Vagina (tissue), 2 donors: ENCODE measurements around the gene HHATL. TPM values are rescaled to one million over a fixed set of nuclear protein-coding genes. Genes with fewer than 3 reads are reported as not detected.
A peak's percentile ranks its signal among the peaks of the same experiment; 100 is the strongest.

Source experiments
- DNase-seq, 2 donors: peaks; one replicate each; pipeline ENCODE4 v3.0.0-alpha.2; 2017; ENCODE audit errors: extremely low spot score in 2 of 2
- H3K27ac ChIP-seq: fragments of 200-600 bp; sonication (generic); one replicate; pipeline ENCODE4 v1.5.1; 2019
- H3K27me3 ChIP-seq: fragments of 200-600 bp; sonication (generic); one replicate; pipeline ENCODE4 v1.5.1; 2019
- H3K36me3 ChIP-seq, 2 donors: fragments of 200-600 bp; sonication (generic); one replicate each; pipeline ENCODE4 v1.5.1; 2017 to 2019
- H3K4me1 ChIP-seq: fragments of 200-600 bp; sonication (generic); one replicate; pipeline ENCODE4 v1.5.1; 2019
- H3K4me3 ChIP-seq, 2 donors: fragments of 200-600 bp; sonication (generic); 1 replicate in 1 of 2; 2 replicates in 1 of 2; pipeline ENCODE4 v1.5.1; 2016 to 2019
- H3K9me3 ChIP-seq: fragments of 200-600 bp; sonication (generic); one replicate; pipeline ENCODE4 v1.5.1; 2019
- CTCF ChIP-seq, 3 experiments: fragments of 450-650 bp in 2 of 3; fragments of 200-600 bp in 1 of 3; sonication (generic) in 1 of 3; IDR thresholded peaks; one replicate each; pipeline ENCODE4 v1.5.1; 2017 to 2019; ENCODE audit warnings: antibody characterized with exemption in 3 of 3, mild to moderate bottlenecking in 2 of 3, moderate library complexity in 2 of 3
- POLR2A ChIP-seq, 2 donors: fragments of 450-650 bp; IDR thresholded peaks; one replicate each; pipeline ENCODE4 v1.6.1; 2017; ENCODE audit warnings: antibody characterized with exemption in 2 of 2, mild to moderate bottlenecking in 2 of 2, moderate library complexity in 2 of 2
- POLR2AphosphoS5 ChIP-seq, 2 donors: sonication (generic); formaldehyde crosslinking; IDR thresholded peaks; one replicate each; pipeline ENCODE4 v1.9.0; 2017; ENCODE audit warnings: antibody characterized with exemption in 2 of 2, mild to moderate bottlenecking in 2 of 2, low read depth in 1 of 2; ENCODE audit not compliant: insufficient read depth in 1 of 2
- intact Hi-C: fragments of 100-400 bp; cut with DNase I; formaldehyde crosslinking; loops from one replicate; pipeline ENCODE4 v1.15.1; 2023
- total RNA-seq: library from RNA; depleted of rRNA; stranded (reverse); fragments of >200 nt; gene quantifications from one replicate; pipeline ENCODE4 v1.2.3, GENCODE V29; 2016

HHATL gene
- total RNA-seq, 1 donor from 2014 or later: not detected

GRCh38 chr3:42749025-42749752 lies 46.6 kb upstream of the HHATL start:
- Histone ChIP-seq H3K27me3 (no peaks in the 10 kb centered on the region), H3K4me1 (peaks cover 29% of the 10 kb centered on the region), H3K9me3 (no peaks in the 10 kb centered on the region), H3K27ac (peak overlapping the region; percentile 28), H3K36me3 (no peaks in the 10 kb centered on the region), H3K4me3 (no peak overlapping the region)
- peak in 1 of 2 donors; percentile 46 for DNase-seq
- TF ChIP-seq CTCF (IDR thresholded peaks at IDR 0.05): no peak
- TF ChIP-seq POLR2AphosphoS5 (IDR thresholded peaks at IDR 0.05; ENCODE audit: insufficient read depth in 1 of 2, low read depth in 1 of 2): no peak
- TF ChIP-seq POLR2A (IDR thresholded peaks at IDR 0.05): no peak
- intact Hi-C loops: no loop called here

- H3K4me1 ChIP-seq: peaks cover 29% of the 10 kb centered on the region
- intact Hi-C loops: no loop called here
- peak; percentile 58 to 85 for DNase-seq
- no peak for TF ChIP-seq POLR2AphosphoS5 (IDR thresholded peaks at IDR 0.05; ENCODE audit: insufficient read depth in 1 of 2, low read depth in 1 of 2)
- no peak for TF ChIP-seq CTCF (IDR thresholded peaks at IDR 0.05)
- TF ChIP-seq POLR2A (IDR thresholded peaks at IDR 0.05): no peak
- H3K9me3 ChIP-seq: no peaks in the 10 kb centered on the region
- no peak overlapping the region for H3K4me3 ChIP-seq
- peak overlapping the region; percentile 85 for H3K27ac ChIP-seq
- no peaks in the 10 kb centered on the region for H3K27me3 ChIP-seq
- no peaks in the 10 kb centered on the region for H3K36me3 ChIP-seq
Observed at GRCh38 chr3:42747581-42747980, 45.0 kb upstream of the HHATL start.

DNA sequence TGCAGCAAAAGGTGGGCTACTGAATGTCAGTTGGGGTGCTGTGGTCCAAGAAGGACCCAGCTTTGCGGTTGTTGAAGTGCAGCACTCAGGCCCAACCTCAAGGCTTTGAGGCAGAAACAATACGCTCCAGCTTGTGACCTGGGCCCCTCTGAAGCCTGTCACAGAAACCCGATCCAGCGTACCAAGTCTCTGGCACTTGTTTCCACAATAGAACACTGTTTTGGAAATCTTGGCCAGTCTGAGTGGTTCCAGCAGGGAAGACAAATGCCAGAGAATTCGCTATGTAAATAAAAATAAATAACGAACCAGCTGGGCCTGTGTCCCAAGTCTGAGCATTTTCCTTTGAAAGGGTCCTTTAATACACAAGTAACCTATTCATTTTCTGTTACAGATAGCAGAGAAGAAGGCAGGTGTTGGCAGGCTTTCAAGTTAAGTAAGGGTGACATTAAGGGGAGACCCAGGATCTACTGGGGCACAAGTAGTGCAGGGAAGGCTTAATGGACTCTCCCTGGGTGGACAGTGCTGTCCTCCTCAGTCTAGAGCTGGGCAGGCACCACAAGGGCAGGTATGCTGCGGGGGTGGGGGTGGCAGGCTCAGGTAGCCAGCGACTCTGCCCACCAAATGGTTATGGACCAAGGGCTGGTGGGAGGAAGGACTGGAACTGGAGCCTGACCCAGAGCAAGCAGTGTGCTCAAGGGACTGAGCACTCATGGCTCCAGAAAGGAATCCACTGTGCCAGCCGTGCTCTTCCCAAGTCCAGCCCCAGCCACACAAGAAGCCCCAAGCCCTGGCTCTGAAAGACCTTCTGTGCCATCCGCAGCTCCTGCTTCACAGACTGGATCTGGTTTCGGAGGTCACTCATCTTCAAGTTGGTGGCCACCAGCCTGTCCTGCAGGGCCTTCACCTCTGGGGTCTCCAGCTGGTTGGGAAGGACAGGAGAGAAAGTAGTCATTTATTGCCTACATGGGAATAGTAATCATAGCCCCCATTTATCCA lies 44.2 kb upstream of the HHATL start:
- H3K36me3 ChIP-seq: no peaks in the 10 kb centered on the region
- no peaks in the 10 kb centered on the region for H3K27me3 ChIP-seq
- no peaks in the 10 kb centered on the region for H3K9me3 ChIP-seq
- intact Hi-C loops: no loop called here
- no peak overlapping the region for H3K4me3 ChIP-seq
- peaks cover 29% of the 10 kb centered on the region for H3K4me1 ChIP-seq
- H3K27ac ChIP-seq: peak overlapping the region; percentile 85
- TF ChIP-seq POLR2A (IDR thresholded peaks at IDR 0.05) (no peak), POLR2AphosphoS5 (IDR thresholded peaks at IDR 0.05; ENCODE audit: insufficient read depth in 1 of 2, low read depth in 1 of 2) (peak in 1 of 2 donors; percentile 24), CTCF (IDR thresholded peaks at IDR 0.05) (no peak)
- DNase-seq: peak; percentile 72 to 86

DNA sequence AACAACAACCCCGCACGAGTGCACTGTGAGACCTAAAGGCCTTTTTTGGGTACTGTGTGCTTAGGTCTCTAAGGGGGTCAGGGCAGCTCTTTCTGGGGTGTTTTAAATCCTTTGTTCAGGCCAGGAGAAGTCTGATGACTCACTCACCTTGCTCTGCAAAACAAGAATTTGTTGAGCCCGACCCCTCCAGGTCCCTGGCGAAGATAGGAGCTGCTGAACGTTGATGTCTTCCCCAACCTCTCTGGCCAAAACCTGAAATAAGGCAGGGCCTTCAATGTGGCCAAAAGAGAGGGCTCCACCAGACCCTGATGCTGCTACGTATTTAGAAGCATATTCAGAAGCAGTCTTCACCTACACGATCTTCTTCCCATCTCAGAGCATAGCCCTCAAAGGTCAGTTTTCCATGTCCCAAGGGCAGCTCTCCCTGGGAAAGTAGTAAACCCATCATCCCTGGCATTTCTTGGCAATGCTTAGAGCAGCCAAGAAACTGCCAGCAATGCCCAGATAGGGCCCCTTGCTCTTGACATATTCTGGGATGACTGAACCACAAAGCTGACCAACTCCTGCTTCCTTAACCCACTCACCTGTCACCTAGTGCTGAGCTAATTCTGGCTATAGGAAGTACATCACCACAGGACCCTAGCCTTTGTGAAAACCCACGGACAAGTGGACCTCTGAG lies 43.3 kb upstream of the HHATL start:
- no peaks in the 10 kb centered on the region for H3K36me3 ChIP-seq
- peak in 1 of 2 donors; percentile 61 for DNase-seq
- H3K27me3 ChIP-seq: no peaks in the 10 kb centered on the region
- peak overlapping the region; percentile 85 for H3K27ac ChIP-seq
- no peak overlapping the region for H3K4me3 ChIP-seq
- H3K9me3 ChIP-seq: no peaks in the 10 kb centered on the region
- H3K4me1 ChIP-seq: peaks cover 29% of the 10 kb centered on the region
- no peak for TF ChIP-seq CTCF (IDR thresholded peaks at IDR 0.05)
- intact Hi-C loops: no loop called here
